Ishikawa (cell line): ENCODE data around the gene DNAJB13.

Experiments used
- CEBPB ChIP-seq: IDR thresholded peaks from 2 replicates; pipeline ENCODE4 v1.6.1; 2012
- CREB1 ChIP-seq: IDR thresholded peaks from 2 replicates; pipeline ENCODE4 v1.6.1; 2012; ENCODE audit warnings: low read depth
- EGR1 ChIP-seq: IDR thresholded peaks from 2 replicates; pipeline ENCODE4 v1.6.1; 2012
- EP300 ChIP-seq: IDR thresholded peaks from 2 replicates; pipeline ENCODE4 v1.6.1; 2012; ENCODE audit warnings: borderline replicate concordance
- FOXM1 ChIP-seq: IDR thresholded peaks from 2 replicates; pipeline ENCODE4 v1.6.1; 2012; ENCODE audit warnings: low read depth, borderline replicate concordance
- MAX ChIP-seq: IDR thresholded peaks from 2 replicates; pipeline ENCODE4 v1.6.1; 2012
- NFIC ChIP-seq: IDR thresholded peaks from 2 replicates; pipeline ENCODE4 v1.6.1; 2012
- RAD21 ChIP-seq: IDR thresholded peaks from 2 replicates; pipeline ENCODE4 v1.6.1; 2012; ENCODE audit warnings: low read depth
- REST ChIP-seq: IDR thresholded peaks from 2 replicates; pipeline ENCODE4 v1.6.1; 2012; ENCODE audit warnings: low read depth, mild to moderate bottlenecking
- TAF1 ChIP-seq: IDR thresholded peaks from 2 replicates; pipeline ENCODE4 v1.6.1; 2012; ENCODE audit warnings: low read depth, mild to moderate bottlenecking
- TCF12 ChIP-seq: IDR thresholded peaks from 2 replicates; pipeline ENCODE4 v1.6.1; 2012; ENCODE audit warnings: low read depth
- TEAD4 ChIP-seq: IDR thresholded peaks from 2 replicates; pipeline ENCODE4 v1.6.1; 2012
- USF1 ChIP-seq: IDR thresholded peaks from 2 replicates; pipeline ENCODE4 v1.6.1; 2012
- YY1 ChIP-seq: IDR thresholded peaks from 2 replicates; pipeline ENCODE4 v1.6.1; 2012; ENCODE audit warnings: low read depth
- ZBTB7A ChIP-seq: IDR thresholded peaks from 2 replicates; pipeline ENCODE4 v1.6.1; 2012; ENCODE audit warnings: low read depth

Gene DNAJB13

GRCh38 chr11:73929388-73929787, 21.4 kb upstream of the DNAJB13 start:
- no peak for TF ChIP-seq TEAD4
- no peak for TF ChIP-seq NFIC
- peak; percentile 65 for TF ChIP-seq REST
- no peak for TF ChIP-seq EGR1

- TF ChIP-seq EP300, result no peak
- peak; percentile 80 for TF ChIP-seq RAD21
- no peak for TF ChIP-seq TAF1
- TF ChIP-seq MAX, result no peak
- TF ChIP-seq EGR1, result no peak
- TF ChIP-seq TCF12, result no peak
- no peak for TF ChIP-seq CREB1
- TF ChIP-seq REST, result no peak
Measured at GRCh38 chr11:73931039-73931645, 19.7 kb upstream of the DNAJB13 start.

- TF ChIP-seq YY1, result no peak
- no peak for TF ChIP-seq MAX
- TF ChIP-seq TAF1, result no peak
- no peak for TF ChIP-seq TEAD4
- no peak for TF ChIP-seq FOXM1
- no peak for TF ChIP-seq CEBPB
- TF ChIP-seq REST, result no peak
- TF ChIP-seq NFIC, result no peak
- TF ChIP-seq ZBTB7A, result no peak
- TF ChIP-seq EP300, result no peak
- no peak for TF ChIP-seq CREB1
Measured at GRCh38 chr11:73931951-73932350, 18.9 kb upstream of the DNAJB13 start.

- TF ChIP-seq NFIC, result no peak
Measured at GRCh38 chr11:73932781-73933180, 18.0 kb upstream of the DNAJB13 start.

GRCh38 chr11:73939096-73939495, 11.7 kb upstream of the DNAJB13 start:
- 0 out of 2 replicates have a peak, but pooled peaks have one; percentile 12 for TF ChIP-seq NFIC
- no peak for TF ChIP-seq YY1
- TF ChIP-seq CREB1, result no peak

- no peak for TF ChIP-seq TAF1
- TF ChIP-seq RAD21, result no peak
Measured at GRCh38 chr11:73940801-73941570, 9.8 kb upstream of the DNAJB13 start.

- TF ChIP-seq TCF12 (no peak), REST (no peak), ZBTB7A (no peak), USF1 (no peak), NFIC (no peak), YY1 (no peak), EP300 (no peak), TAF1 (no peak), EGR1 (no peak)
Measured at GRCh38 chr11:73942010-73942409, 8.8 kb upstream of the DNAJB13 start.
